Stimulated activated CD4-positive, alpha-beta T cell treated with anti-CD3 and anti-CD28 coated beads, Interleukin-4, amount 100 ng/mL, for 48 hours (primary cell): ENCODE data around the gene PEX6.

Source experiments
- DNase-seq, 2 donors: peaks; one replicate each; pipeline ENCODE4 v3.0.0-alpha.2; 2020; ENCODE audit warnings: low read depth in 2 of 2

Gene PEX6, protein sequence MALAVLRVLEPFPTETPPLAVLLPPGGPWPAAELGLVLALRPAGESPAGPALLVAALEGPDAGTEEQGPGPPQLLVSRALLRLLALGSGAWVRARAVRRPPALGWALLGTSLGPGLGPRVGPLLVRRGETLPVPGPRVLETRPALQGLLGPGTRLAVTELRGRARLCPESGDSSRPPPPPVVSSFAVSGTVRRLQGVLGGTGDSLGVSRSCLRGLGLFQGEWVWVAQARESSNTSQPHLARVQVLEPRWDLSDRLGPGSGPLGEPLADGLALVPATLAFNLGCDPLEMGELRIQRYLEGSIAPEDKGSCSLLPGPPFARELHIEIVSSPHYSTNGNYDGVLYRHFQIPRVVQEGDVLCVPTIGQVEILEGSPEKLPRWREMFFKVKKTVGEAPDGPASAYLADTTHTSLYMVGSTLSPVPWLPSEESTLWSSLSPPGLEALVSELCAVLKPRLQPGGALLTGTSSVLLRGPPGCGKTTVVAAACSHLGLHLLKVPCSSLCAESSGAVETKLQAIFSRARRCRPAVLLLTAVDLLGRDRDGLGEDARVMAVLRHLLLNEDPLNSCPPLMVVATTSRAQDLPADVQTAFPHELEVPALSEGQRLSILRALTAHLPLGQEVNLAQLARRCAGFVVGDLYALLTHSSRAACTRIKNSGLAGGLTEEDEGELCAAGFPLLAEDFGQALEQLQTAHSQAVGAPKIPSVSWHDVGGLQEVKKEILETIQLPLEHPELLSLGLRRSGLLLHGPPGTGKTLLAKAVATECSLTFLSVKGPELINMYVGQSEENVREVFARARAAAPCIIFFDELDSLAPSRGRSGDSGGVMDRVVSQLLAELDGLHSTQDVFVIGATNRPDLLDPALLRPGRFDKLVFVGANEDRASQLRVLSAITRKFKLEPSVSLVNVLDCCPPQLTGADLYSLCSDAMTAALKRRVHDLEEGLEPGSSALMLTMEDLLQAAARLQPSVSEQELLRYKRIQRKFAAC

DNA sequence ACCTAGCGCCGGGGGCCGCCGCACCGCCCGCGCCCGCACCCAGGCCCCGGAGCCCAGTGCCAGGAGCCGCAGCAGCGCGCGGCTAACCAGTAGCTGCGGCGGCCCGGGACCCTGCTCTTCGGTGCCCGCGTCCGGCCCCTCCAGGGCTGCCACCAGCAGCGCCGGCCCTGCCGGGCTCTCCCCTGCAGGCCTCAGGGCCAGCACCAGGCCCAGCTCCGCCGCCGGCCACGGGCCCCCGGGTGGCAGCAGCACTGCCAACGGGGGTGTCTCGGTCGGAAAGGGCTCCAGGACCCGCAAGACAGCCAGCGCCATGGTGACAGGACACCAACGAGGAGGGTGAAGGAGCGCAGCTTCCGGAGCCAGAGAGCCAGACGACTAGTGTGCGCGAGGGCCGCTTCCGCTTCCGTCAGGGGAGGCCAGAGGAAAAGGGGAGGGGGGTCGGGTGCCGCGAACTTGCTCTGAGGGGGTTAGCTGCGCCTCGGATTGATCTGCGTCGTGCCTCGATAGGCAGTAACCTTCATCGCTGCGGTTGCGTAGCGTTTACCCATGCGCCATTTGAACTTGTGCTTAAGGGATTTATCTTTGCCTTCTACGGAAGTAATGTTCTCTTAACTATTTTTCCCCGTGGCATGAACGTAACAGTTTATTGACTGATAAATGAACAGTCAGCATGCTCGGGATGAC is at the start of gene PEX6:
Gene PEX6, minus strand, starts transcription at position 343 of the 684 bp plus-strand sequence. Its CDS starts 31 bp downstream, at position 312.
- peak; percentile 86 to 88 for DNase-seq

DNA sequence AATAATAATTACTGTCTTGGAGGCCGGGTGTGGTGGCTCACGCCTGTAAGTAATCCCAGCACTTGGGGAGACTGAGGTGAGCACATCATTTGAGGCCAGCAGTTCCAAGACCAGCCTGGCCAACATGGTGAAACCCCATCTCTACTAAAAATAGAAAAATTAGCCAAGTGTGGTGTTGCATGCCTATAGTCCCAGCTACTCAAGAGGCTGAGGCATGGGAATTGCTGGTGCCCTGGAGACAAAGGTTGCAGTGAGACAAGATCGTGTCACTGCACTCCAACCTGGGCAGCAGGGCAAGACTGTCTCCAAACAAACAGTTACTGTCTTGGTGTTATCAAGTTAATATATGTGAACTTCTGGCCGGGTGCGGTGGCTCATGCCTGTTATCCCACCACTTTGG is 47.4 kb upstream of the PEX6 start:
- DNase-seq, result no peak

DNA sequence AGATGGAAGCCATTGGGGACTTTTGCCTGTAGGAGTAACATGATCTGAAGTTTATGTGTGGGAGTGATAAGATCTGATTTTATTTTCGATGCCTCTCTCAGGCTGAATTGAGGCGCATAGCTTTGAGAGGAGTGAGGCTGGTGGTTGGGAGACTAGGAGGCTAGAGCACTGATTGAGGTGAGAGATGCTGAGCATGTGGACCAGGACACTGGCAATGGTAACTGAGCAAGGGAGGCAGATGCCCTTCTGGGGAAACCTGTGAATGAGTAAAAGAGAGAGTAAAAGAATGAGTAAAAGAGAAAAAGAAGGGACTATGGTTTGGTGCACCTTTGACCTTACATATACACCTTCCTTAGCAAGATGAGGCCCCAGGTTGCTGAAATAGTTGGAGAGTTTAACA is 45.5 kb upstream of the PEX6 start:
- DNase-seq, result no peak

DNA sequence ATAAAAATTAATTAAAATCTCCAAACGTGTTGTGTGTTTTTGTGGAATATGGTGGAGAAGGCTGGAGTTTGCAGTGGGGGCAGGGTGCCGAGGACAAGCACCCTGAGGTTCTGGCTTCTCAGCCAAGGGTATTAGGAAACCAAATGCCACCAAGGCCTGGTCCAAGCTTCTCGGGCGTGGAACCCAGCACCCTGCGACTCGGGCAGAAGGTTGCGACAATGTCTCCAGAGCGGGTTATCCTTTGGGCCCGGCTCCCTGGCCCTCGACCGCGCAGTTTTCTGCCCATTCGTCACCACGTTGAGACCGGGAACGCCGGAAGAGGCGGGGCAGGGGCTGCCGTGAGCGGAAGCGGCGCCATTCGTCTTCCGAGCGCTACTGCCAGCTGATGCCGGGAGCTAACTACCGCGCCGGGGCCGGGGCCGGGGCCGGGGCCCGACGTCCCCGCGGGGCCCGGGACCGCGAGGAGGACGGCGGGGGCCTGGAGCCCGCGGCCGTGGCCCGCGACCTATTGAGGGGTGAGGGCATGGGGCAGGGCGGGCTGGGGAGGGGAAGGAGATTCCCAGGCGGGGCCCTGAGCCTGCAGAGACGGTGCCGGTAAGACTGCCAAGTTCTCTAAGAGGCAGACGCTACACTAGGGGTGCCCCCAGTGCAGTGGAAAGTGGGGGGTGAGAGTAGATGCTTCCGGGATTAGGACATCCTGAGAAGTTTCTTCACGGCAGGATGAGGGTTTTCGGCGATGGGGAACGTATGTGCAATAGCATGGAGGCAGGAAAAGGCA is 42.5 kb upstream of the PEX6 start, which contains the start of gene RRP36:
Gene RRP36, plus strand, starts transcription at position 354 of the 778 bp plus-strand sequence. Its CDS starts 32 bp downstream, at position 386.
- DNase-seq, result peak; percentile 54 to 69

DNA sequence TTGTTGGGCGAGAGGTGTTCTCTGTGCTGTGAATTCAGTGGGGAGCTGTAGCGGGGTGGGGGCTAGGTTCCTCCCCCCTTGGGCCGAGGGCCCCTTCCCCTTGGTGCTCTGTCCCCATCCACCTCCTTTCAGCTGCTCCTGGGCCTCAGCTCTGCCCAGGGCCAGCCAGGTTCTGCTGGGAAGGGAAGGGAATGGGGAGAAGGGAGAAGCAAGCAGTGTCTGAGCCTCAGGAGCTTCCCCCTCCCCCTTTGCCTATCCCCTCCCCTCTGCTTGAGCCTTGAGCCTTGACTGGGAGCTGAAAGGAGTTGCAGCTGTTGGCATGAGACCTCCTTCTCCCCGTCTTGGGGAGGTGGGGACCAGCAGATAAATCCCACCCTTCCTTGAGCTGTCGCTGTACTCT is 41.9 kb upstream of the PEX6 start:
- no peak for DNase-seq

DNA sequence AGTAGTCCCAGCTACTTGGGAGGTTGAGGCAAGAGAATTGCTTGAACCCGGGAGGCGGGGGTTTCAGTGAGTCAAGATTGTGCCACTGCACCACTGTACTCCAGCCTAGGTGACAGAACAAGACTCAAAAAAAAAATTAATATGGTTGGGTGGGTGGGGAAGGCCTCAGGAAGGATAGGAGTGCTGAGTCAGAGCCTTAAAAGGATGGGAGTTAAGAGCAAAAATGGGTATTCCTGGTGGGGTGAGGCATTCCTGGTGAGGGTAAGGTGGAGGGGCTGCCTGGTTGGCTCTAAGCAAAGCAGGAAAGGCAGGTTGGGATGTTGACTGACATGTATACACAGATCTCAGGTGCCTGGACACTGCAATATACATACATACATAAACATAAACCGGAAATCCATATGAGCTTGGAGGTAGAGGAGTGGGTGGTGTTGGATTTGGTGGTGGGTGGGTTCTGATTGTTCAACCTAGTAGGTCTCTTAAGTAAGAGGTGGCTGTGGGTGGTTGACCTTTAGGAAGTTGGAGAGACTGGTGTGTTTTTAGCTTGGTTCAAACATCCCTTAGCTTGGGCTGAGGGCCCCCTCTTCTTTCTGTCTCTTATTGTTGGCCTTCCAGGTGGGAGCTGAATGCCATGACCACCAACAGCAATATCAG is 41.2 kb upstream of the PEX6 start:
- no peak for DNase-seq

DNA sequence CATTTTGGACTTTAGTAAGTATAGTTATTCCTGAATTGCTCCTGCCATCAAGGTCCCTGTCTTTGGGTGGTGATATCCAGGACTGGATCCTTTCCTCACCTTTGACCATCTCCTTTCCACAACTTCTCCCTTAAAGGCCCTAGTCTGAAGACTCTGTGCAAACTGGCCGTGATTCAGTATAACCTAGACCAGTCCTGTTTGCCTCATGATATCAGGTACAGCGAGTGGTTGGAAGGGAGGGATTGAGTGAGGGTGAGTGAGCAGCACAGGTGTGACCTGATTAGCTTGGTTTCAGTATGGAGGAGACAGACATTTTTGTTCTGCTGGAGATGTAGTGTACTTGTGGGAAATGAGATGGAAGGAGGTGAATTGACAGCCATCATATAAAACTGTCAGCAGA is 40.2 kb upstream of the PEX6 start:
- DNase-seq, result no peak

DNA sequence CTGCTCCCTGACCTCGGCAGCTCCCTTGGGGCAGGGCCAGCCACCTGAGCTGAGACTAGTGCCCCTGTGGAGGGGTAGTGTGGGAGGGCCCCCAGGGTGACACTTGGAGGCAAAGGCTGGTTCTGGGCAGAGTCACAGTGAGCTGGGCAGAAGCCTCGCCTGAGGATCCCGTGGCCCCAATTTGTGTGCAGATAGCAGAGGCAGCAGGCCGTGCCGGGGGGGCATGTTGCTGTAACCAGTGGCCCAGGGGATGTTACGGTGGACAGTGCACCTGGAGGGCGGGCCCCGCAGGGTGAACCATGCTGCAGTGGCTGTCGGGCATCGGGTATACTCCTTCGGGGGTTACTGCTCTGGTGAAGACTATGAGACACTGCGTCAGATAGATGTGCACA is 38.0 kb upstream of the PEX6 start:
- no peak for DNase-seq

DNA sequence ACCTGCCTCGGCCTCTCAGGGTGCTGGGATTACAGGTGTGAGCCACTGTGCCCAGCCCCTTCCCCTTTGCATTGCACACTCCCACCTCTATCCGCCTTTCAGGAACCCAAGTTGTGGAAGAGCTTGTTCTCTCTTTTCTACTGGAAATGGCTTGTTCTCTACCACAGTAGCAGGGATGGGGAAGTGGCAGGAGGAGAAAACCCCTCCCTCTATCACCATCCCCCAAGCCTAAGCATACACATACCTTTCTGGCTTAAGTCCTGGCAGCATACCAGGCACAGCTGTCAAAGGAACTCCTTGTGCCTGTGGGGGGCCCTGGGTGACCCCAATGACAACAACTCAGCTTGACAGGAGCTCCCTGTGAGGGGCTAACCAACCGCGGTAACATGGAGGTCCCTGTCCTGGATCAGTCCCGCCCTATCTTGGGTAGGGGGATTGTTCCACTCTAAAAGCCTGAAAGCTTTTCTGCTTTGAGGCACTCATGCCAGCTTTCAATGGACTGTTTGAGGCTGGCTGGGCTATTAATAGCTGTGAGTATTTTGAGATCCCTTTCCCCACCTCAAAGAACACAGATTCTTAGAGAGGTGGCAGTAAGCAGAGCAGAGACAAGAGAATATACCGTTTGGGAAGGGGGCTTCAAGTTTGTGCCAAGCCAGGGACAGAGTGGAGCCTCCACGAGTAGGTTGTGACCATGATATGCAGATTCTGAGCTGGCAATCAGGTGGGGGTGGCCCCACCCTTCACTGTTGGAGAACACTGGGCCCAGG is 37.4 kb upstream of the PEX6 start:
- no peak for DNase-seq

DNA sequence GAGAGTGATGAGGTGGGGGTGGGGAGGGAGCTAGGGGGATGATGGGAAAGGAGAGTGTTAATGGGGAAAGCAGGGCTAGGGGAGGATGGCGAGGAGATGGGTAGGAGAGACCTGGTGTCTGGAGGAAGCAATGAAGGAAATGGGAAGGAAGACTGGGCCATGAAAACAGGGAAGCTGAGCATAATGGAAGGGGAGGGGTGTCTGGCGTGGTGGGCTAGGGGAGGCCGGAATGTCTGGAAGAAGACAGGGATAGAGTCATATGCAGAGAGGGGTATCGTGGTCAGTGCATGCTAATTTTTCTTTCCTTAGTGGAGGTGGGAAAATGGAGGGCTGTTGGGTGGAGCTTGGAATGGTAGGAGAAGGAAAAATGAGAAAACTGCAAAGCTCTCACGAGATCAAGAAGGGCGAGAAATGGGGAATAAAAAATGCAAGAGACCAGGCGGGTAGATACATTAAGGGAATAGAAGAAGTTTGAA is 35.5 kb upstream of the PEX6 start:
- no peak for DNase-seq

DNA sequence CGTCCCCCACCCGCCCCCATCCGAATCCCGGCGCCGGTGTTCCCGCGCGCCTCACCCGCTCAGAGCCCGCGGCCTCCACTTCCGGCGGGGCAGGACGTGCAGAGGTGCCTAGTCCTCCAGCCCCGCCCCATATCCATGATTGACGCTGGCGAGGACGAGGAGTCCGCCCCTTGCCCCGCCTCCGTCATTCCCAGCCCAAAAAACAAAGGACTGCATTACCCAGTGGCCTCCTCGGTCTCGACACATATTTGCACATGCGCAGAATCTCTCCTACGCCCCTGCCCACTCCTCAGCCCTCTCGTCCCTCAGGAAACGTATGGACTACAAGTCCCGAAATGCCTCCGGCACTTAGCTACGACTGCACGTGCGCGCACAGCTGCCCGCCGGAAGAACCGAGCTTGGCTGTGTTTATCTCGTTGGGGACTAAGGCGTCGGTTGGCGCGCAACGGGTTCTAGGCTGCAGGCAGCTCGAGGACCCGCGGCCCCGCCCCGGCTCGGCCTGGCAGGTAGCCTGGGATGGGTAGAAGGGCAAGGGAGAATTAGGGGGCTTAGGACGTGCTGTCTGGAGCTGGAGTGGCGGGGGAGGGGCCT is 35.0 kb upstream of the PEX6 start, which contains the start of the genes KLHDC3 and MEA1:
Gene KLHDC3, plus strand, starts transcription at position 407 of the 591 bp plus-strand sequence. CDS start 2,944 bp downstream, outside the sequence.
Gene MEA1, minus strand, starts transcription at position 104 of the 591 bp plus-strand sequence. CDS start 133 bp downstream, outside the sequence.
- DNase-seq, result peak; percentile 97 to 99

DNA sequence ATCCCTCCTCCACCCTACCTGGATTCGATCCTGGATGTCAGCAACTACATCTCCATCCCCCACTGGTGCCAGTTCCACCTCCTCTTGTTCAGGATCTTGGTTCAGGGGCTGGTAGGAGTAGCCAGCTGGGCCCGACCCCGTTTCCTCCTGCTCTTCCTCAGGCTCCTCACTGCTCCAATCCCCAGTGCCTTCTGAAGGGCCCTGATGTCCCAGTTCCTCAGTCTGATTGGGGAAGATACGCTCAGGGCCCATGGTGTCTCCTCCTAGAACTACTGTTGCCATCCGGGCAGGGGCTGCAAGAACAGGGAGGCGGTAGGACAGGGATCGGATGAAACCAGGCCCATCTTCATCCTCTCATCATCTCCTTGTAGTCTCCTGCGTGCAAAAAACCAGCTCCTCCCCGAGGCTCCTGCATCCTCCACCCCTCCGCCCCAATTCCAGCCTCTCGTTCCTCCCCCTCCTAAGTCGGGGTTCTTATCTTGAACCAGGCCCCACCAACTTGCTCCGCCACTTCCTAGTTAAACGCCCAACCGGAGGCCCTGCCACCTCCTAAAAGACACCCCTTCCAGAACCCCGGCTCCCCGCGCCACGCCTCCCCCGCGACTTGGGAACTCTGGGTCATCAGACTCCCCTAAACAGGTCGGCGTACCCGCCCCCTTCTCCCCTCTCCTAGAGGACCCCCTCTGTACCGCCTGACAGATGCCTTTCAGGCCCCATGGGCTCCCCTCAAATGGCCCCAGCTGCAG is 34.3 kb upstream of the PEX6 start:
- DNase-seq, result no peak

DNA sequence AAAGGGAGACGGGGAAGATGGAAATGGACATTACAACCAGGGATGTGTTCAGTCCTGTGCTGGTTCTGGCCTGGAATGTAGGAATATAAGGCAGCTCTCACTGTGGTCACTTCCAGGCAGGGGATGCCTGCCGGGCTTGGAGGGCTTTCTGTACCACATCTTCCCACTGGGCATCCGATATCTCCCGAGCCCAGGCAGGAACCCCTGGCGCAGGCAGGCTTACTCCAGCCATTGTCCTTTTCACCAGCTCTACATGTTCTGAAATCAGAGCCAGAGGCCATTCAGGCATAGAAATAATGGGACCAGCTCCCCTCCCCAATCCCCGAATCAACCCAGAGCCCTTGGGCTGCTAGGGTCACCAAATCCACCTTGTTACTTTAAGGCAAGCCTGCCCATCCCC is 33.4 kb upstream of the PEX6 start:
- DNase-seq, result no peak

DNA sequence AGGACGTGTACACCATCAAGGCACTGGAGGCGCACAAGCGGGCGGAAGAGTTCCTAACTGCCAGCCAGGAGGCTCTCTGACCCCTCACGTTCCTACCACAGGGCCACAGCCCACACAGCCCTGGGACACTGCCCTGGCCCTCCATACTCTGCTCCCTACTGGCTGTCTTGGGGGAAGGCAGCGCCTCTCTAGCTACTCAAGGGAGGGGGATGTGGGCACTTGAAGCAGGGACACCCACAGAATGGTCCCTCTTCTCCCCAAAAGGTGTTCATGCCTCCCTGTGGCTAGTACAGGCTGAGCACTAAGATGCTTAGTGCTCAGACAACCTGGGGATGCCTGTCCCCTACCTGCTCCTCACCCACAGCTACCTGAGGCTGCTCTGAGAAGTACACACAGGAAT is 32.2 kb upstream of the PEX6 start:
- no peak for DNase-seq

DNA sequence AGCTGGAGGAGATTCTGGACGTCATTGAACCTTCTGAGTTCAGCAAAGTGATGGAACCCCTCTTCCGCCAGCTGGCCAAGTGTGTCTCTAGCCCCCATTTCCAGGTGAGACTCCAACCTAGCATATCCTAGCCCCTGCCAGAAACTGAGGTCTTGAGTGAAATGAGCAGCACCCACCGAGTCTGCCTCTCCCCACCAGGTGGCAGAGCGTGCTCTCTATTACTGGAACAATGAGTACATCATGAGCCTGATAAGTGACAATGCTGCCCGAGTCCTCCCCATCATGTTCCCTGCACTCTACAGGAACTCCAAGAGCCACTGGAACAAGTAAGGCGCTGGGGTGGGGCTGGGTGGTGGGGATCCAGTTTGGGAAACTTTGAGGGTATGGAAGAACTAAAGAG is 30.1 kb upstream of the PEX6 start:
- DNase-seq, result no peak

DNA sequence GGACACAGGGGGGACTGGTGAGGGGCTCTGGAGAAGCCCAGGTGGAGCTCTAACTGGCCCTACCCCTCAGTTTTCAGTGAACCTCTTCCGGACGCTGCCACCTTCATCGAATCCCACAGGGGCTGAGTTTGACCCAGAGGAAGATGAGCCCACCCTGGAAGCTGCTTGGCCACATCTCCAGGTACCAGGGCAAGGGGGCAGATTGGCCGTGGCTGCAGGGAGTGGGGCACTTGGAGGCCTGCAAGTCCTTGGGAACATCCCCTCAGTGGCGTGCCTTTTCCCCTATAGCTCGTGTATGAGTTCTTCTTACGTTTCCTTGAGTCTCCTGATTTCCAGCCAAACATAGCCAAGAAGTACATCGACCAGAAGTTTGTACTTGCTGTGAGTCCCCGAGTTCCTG is 28.1 kb upstream of the PEX6 start:
- no peak for DNase-seq

DNA sequence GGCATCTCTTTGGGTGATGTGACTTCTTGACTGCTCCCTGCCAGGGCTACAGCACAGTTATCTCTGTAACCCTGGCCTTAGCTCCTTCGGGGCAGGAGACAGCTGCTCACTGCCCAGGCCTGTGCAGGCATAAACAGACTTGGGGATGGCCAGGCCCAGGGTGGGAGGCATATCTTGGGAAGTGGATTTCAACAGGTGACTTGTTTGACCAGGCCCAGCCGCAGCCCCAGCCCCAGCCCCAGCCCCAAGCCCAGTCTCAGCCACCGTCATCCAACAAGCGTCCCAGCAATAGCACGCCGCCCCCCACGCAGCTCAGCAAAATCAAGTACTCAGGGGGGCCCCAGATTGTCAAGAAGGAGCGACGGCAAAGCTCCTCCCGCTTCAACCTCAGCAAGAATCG is 27.3 kb upstream of the PEX6 start:
- DNase-seq, result no peak

DNA sequence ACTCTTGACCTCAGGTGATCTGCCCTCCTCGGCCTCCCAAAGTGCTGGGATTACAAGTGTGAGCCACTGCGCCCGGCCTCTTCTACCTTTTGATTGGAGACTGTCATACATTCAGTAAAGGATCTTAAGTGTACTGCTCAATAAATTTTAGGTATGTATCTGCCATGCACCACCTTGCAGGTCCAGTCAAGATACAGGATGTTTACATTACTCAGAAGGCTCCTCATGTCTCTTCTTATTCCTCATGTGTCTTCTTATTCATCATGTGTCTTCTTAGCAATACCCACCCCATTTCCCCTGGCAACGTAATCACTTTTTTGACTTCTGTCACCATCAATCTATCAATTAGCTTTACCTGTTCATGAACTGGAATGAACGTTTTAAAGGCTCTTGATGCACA is 26.9 kb upstream of the PEX6 start:
- DNase-seq, result no peak
